Measurements from ENCODE around the gene ERG. TPM values are rescaled to one million over a fixed set of nuclear protein-coding genes. Genes with fewer than 3 reads are reported as not detected.

ERG gene
- total RNA-seq, 1 donor from 2014 or later = not detected

GRCh38 chr21:38350684-38351083 lies 147.6 kb downstream of the ERG start:
- no peak overlapping the region for H3K9ac ChIP-seq
- H3K27me3 ChIP-seq = peaks cover 9% of the 10 kb centered on the region
- H3K79me2 ChIP-seq (ENCODE audit: low read depth) = no peaks in the 10 kb centered on the region
- peaks cover 5% of the 10 kb centered on the region for H3K4me1 ChIP-seq
- no peaks in the 10 kb centered on the region for H3F3A ChIP-seq (ENCODE audit: low read depth)
- no peak overlapping the region for H3K27ac ChIP-seq
- H3K9me3 Mint-ChIP-seq = no peaks in the 10 kb centered on the region
- no peaks in the 10 kb centered on the region for H3K36me3 Mint-ChIP-seq
- no peak overlapping the region for H3K4me3 ChIP-seq
- H3K36me3 ChIP-seq = no peaks in the 10 kb centered on the region
- H3K9me3 ChIP-seq (ENCODE audit: low read depth) = no peaks in the 10 kb centered on the region
- H3K27ac Mint-ChIP-seq = no peak overlapping the region
- no peak overlapping the region for H3K4me2 ChIP-seq
- H3K4me1 Mint-ChIP-seq = peaks cover 9% of the 10 kb centered on the region
- no peak for DNase-seq (ENCODE audit: low spot score)
- no peaks in the 10 kb centered on the region for H4K20me1 ChIP-seq (ENCODE audit: low read depth)
- H2AFZ ChIP-seq (replicated peaks) = no peak overlapping the region
- H3K4me3 Mint-ChIP-seq = no peak overlapping the region
- peaks cover 5% of the 10 kb centered on the region for H3K27me3 Mint-ChIP-seq (ENCODE audit: insufficient read depth, low read depth)
- TF ChIP-seq EZH2 (IDR thresholded peaks at IDR 0.05) (no peak), EZH2phosphoT487 (IDR thresholded peaks at IDR 0.05) (no peak), CTCF (IDR thresholded peaks at IDR 0.05) (no peak)

DNA sequence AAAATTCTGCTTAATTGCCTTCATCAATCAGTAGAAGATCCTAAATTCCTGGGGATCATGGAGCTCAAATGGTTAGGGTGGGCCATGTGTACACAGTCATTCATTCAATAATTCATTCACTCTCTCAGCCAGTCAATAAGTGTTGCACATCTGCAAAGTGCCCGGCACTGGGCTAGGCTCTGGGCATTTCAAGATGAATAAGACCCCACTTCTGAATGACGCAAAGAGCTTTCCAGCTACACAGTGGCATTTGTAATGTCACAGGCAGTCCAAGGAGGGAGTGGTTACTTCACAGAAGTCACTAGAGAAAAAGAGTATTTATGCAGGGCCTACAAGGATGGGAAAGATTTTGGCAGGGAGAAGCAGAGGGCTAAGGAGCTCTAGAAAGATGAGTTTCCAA lies 148.3 kb downstream of the ERG start:
- H3K36me3 ChIP-seq = no peaks in the 10 kb centered on the region
- no peak overlapping the region for H3K4me3 ChIP-seq
- no peaks in the 10 kb centered on the region for H3F3A ChIP-seq (ENCODE audit: low read depth)
- no peak overlapping the region for H3K27ac ChIP-seq
- H2AFZ ChIP-seq (replicated peaks) = no peak overlapping the region
- H3K4me1 Mint-ChIP-seq = peaks cover 9% of the 10 kb centered on the region
- H3K4me3 Mint-ChIP-seq = no peak overlapping the region
- H3K27ac Mint-ChIP-seq = no peak overlapping the region
- H4K20me1 ChIP-seq (ENCODE audit: low read depth) = no peaks in the 10 kb centered on the region
- peaks cover 7% of the 10 kb centered on the region for H3K27me3 Mint-ChIP-seq (ENCODE audit: insufficient read depth, low read depth)
- H3K4me2 ChIP-seq = no peak overlapping the region
- no peak for DNase-seq (ENCODE audit: low spot score)
- H3K36me3 Mint-ChIP-seq = no peaks in the 10 kb centered on the region
- no peaks in the 10 kb centered on the region for H3K79me2 ChIP-seq (ENCODE audit: low read depth)
- no peak overlapping the region for H3K9ac ChIP-seq
- no peaks in the 10 kb centered on the region for H3K9me3 ChIP-seq (ENCODE audit: low read depth)
- TF ChIP-seq EZH2phosphoT487 (IDR thresholded peaks at IDR 0.05) = no peak
- H3K27me3 ChIP-seq = peaks cover 6% of the 10 kb centered on the region
- peaks cover 5% of the 10 kb centered on the region for H3K4me1 ChIP-seq
- no peaks in the 10 kb centered on the region for H3K9me3 Mint-ChIP-seq

DNA sequence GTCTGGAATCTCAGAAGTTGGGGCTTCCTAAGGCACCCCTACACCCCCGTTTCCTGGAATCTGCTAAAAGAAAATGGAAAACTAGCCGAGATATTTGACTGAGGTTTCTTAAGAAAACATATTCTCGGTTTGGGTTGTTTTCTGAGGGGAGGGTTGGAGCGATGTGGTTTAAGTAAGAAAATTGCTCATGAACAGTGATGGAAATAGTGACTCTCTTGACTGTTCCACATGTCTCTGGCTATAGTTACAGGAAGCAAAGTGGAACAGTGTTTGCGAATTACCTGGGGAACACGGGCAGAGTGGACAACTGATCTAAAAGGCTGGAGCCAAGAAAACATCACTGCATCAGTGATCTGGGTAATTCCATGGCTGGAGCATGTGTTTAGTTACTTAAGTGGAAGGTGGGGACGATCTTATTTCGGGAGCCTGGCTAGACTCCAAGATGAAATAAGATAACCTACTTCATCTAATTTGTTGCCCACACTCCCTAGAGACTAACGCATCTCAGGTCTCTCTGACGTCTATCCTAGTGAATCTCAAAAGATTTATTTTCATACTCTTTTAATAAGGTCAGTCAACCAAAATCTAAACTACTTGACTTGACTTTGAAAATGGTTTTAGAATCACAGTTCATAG lies 149.0 kb downstream of the ERG start:
- H3K36me3 Mint-ChIP-seq = no peaks in the 10 kb centered on the region
- Histone ChIP-seq H4K20me1 (ENCODE audit: low read depth) (no peaks in the 10 kb centered on the region), H3K36me3 (no peaks in the 10 kb centered on the region), H3K4me2 (no peak overlapping the region), H3K27ac (no peak overlapping the region), H3K9ac (no peak overlapping the region), H3K4me3 (no peak overlapping the region), H3K4me1 (peaks cover 5% of the 10 kb centered on the region), H3K79me2 (ENCODE audit: low read depth) (no peaks in the 10 kb centered on the region), H3F3A (ENCODE audit: low read depth) (no peaks in the 10 kb centered on the region), H3K9me3 (ENCODE audit: low read depth) (no peaks in the 10 kb centered on the region), H3K27me3 (peaks cover 6% of the 10 kb centered on the region), H2AFZ (replicated peaks) (no peak overlapping the region)
- H3K27ac Mint-ChIP-seq = no peak overlapping the region
- no peak for DNase-seq (ENCODE audit: low spot score)
- no peak overlapping the region for H3K4me3 Mint-ChIP-seq
- TF ChIP-seq EZH2phosphoT487 (IDR thresholded peaks at IDR 0.05) = no peak
- peaks cover 7% of the 10 kb centered on the region for H3K27me3 Mint-ChIP-seq (ENCODE audit: insufficient read depth, low read depth)
- H3K4me1 Mint-ChIP-seq = peaks cover 9% of the 10 kb centered on the region
- no peaks in the 10 kb centered on the region for H3K9me3 Mint-ChIP-seq

DNA sequence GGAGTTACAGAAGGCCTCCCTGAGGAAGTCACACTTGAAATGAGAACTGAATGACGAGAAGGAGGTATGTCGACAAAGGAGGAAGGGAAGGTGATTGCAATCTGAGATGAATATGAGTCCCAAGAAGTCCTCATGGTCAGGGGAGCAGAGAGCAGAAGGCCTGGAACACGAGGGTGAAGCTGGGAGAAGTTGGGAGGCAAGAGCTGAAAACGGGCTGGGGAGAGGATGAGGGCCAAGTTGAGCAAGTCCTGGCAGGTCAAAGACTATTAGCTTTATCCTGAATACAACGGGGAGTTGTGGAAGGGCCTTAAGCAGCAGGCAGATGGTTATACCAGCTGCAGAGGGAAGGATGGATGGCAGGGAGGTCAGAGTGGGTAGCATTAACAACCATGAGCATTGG lies 152.0 kb downstream of the ERG start:
- Histone ChIP-seq H3K27ac (no peak overlapping the region), H3K4me1 (no peaks in the 10 kb centered on the region), H3K4me3 (no peak overlapping the region), H3F3A (ENCODE audit: low read depth) (no peaks in the 10 kb centered on the region), H3K4me2 (no peak overlapping the region), H4K20me1 (ENCODE audit: low read depth) (no peaks in the 10 kb centered on the region), H3K27me3 (no peaks in the 10 kb centered on the region), H3K9ac (no peak overlapping the region), H3K79me2 (ENCODE audit: low read depth) (no peaks in the 10 kb centered on the region), H3K9me3 (ENCODE audit: low read depth) (no peaks in the 10 kb centered on the region), H3K36me3 (no peaks in the 10 kb centered on the region), H2AFZ (replicated peaks) (no peak overlapping the region)
- H3K4me1 Mint-ChIP-seq = peaks cover under 1% of the 10 kb centered on the region
- H3K27ac Mint-ChIP-seq = no peak overlapping the region
- TF ChIP-seq EZH2 (IDR thresholded peaks at IDR 0.05) = no peak
- no peak for TF ChIP-seq EZH2phosphoT487 (IDR thresholded peaks at IDR 0.05)
- TF ChIP-seq CTCF (IDR thresholded peaks at IDR 0.05) = no peak
- no peaks in the 10 kb centered on the region for H3K9me3 Mint-ChIP-seq
- DNase-seq (ENCODE audit: low spot score) = no peak
- no peaks in the 10 kb centered on the region for H3K36me3 Mint-ChIP-seq
- H3K27me3 Mint-ChIP-seq (ENCODE audit: insufficient read depth, low read depth) = peaks cover 11% of the 10 kb centered on the region
- no peak overlapping the region for H3K4me3 Mint-ChIP-seq

All from neural progenitor cell (in vitro differentiated cells).